Right lobe of liver (tissue), 4 donors: ENCODE results near the gene MPC1L.

Experiments
- CTCF ChIP-seq, 4 donors: fragments of 200-600 bp in 3 of 4; fragments of 450-650 bp in 1 of 4; IDR thresholded peaks; one replicate each; pipeline versions ENCODE4 v1.5.1 to v1.8.0; 2016 to 2022; ENCODE audit warnings: antibody characterized with exemption in 4 of 4, mild to moderate bottlenecking in 2 of 4
- POLR2A ChIP-seq: fragments of 450-650 bp; IDR thresholded peaks from one replicate; pipeline ENCODE4 v1.6.1; 2017; ENCODE audit warnings: antibody characterized with exemption, mild to moderate bottlenecking
- donor health status: DM: no; HTN: no; CAD: no.
- donor health status: DM: no; HTN: no; CAD: no.
- donor health status: DM: no; HTN: yes; CAD: no.

GRCh38 chrX:40617566-40617965 lies 5.7 kb upstream of the MPC1L start:
- TF ChIP-seq CTCF (IDR thresholded peaks at IDR 0.05) (no peak), POLR2A (no peak)
